GM12865 (cell line): ENCODE data around the gene EEFSEC.

Experiments
- DNase-seq: peaks from one replicate; pipeline ENCODE4 v3.0.0; 2010; ENCODE audit warnings: low read depth
- H3K4me3 ChIP-seq: 2 replicates; pipeline ENCODE4 v1.5.1; 2011; ENCODE audit warnings: mild to moderate bottlenecking, low read depth, low read length, control low read depth
- CTCF ChIP-seq: IDR thresholded peaks from 2 replicates; pipeline ENCODE4 v1.5.1; 2011; ENCODE audit warnings: low read length, control low read depth, low read depth, inconsistent platforms; ENCODE audit not compliant: insufficient read depth; ENCODE audit errors: missing control alignments

The EEFSEC gene

GRCh38 chr3:128367221-128367620 is 213.9 kb downstream of the EEFSEC start:
- DNase-seq, result no peak
- TF ChIP-seq CTCF, result no peak

GRCh38 chr3:128367761-128368160 is 214.5 kb downstream of the EEFSEC start:
- H3K4me3 ChIP-seq, result no peak overlapping the region
- DNase-seq, result no peak
- no peak for TF ChIP-seq CTCF

More at GRCh38 chr3:128367221-128367620, 213.9 kb downstream of the EEFSEC start:
- no peak overlapping the region for H3K4me3 ChIP-seq

GRCh38 chr3:128368626-128369025 is 215.3 kb downstream of the EEFSEC start:
- TF ChIP-seq CTCF, result no peak
- no peak overlapping the region for H3K4me3 ChIP-seq
- DNase-seq, result no peak

GRCh38 chr3:128369121-128369703 is 215.9 kb downstream of the EEFSEC start:
- DNase-seq, result no peak
- no peak for TF ChIP-seq CTCF
- H3K4me3 ChIP-seq, result no peak overlapping the region

- TF ChIP-seq CTCF, result no peak
- peak; percentile 49 for DNase-seq
- H3K4me3 ChIP-seq, result no peak overlapping the region
Measured at GRCh38 chr3:128369881-128370642, 216.8 kb downstream of the EEFSEC start.

- no peak for TF ChIP-seq CTCF
- DNase-seq, result peak; percentile 72
Measured at GRCh38 chr3:128372281-128372680, 219.0 kb downstream of the EEFSEC start.

More at GRCh38 chr3:128372281-128372680, 219.0 kb downstream of the EEFSEC start:
- no peak overlapping the region for H3K4me3 ChIP-seq
